ENCODE data around the gene TRPM7. TPM values are rescaled to one million over a fixed set of nuclear protein-coding genes. Genes with fewer than 3 reads are reported as not detected.

Gene TRPM7
- total RNA-seq = 29.1 and 51.8 TPM in 2 replicates

GRCh38 chr15:50686469-50687301, at the start of gene TRPM7:
Gene TRPM7, minus strand, starts transcription at chr15:50686797. Its CDS starts 264 bp downstream, at chr15:50686533.

GRCh38 chr15:50546566-50546965, 140.0 kb downstream of the TRPM7 start, which contains the start of gene USP50:
Gene USP50, minus strand, starts transcription at chr15:50546666. Its CDS starts 141 bp downstream, at chr15:50546525.

Other genes with a start within 250 kb of the TRPM7 start
- gene USP50, start 140.1 kb downstream of the TRPM7 start, total RNA-seq = not detected in 2 replicates
- gene SPPL2A, start 78.9 kb upstream of the TRPM7 start, total RNA-seq = 117 and 143 TPM in 2 replicates
- gene AP4E1, start 221.9 kb upstream of the TRPM7 start, total RNA-seq = 8.1 and 8.6 TPM in 2 replicates

Data from pericardium fibroblast (primary cell).